ENCODE measurements around the gene ATG5.

ATG5 gene

GRCh38 chr6:106169517-106169916, 156.0 kb downstream of the ATG5 start:
- Histone ChIP-seq H3K4me3 (ENCODE audit: low read depth, low read length) (no peak overlapping the region), H3K27me3 (ENCODE audit: control insufficient read depth, insufficient read depth, low read length) (no peaks in the 10 kb centered on the region), H3K9ac (ENCODE audit: low read depth, low read length) (no peak overlapping the region), H3K9me3 (ENCODE audit: control insufficient read depth, insufficient read depth, low read length) (no peaks in the 10 kb centered on the region), H3K4me1 (ENCODE audit: control insufficient read depth, insufficient read depth, low read length) (peaks cover 6% of the 10 kb centered on the region), H3K36me3 (ENCODE audit: control insufficient read depth, insufficient read depth, low read length) (no peaks in the 10 kb centered on the region)

DNA sequence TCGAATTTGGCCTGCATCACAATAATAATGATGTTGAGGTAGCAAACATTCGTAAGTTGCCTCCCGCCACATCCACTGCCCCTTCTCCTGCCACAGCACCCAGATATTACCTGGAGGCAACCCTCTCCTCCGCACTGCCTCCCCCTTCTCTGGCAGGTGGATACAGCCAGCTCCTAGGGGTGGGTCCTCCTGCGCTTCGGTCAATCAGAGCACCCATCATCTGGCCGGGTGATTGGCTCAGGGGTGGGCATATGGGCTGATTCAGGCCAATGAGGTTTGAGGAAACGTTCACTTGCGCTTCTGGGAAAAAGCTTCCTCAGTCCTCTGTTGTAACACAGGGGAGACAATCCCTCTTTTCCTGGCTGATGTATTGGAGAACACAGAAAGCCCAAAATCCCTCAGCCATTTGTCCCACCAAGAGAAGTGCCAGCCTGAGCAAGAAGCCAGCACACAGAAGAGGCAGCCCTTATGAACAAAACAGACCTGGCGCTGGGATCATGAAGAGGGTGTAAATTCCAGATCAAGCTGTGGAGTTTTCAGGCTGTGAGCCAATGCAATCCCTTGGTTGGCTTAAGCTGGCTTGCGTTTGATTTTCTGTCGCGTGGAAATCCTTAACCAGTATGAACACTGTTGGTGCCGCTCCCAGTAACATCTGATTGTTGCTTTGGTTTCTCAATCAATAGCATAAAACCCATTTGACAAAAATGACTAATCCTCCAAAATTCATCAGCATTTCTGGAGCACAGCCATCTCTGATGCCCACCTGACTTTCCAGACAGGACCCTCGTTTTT, 157.3 kb downstream of the ATG5 start:
- H3K27me3 ChIP-seq (ENCODE audit: control insufficient read depth, insufficient read depth, low read length): no peaks in the 10 kb centered on the region
- peaks cover 6% of the 10 kb centered on the region for H3K4me1 ChIP-seq (ENCODE audit: control insufficient read depth, insufficient read depth, low read length)
- H3K9me3 ChIP-seq (ENCODE audit: control insufficient read depth, insufficient read depth, low read length): no peaks in the 10 kb centered on the region
- no peak overlapping the region for H3K4me3 ChIP-seq (ENCODE audit: low read depth, low read length)
- H3K9ac ChIP-seq (ENCODE audit: low read depth, low read length): no peak overlapping the region
- no peaks in the 10 kb centered on the region for H3K36me3 ChIP-seq (ENCODE audit: control insufficient read depth, insufficient read depth, low read length)

DNA sequence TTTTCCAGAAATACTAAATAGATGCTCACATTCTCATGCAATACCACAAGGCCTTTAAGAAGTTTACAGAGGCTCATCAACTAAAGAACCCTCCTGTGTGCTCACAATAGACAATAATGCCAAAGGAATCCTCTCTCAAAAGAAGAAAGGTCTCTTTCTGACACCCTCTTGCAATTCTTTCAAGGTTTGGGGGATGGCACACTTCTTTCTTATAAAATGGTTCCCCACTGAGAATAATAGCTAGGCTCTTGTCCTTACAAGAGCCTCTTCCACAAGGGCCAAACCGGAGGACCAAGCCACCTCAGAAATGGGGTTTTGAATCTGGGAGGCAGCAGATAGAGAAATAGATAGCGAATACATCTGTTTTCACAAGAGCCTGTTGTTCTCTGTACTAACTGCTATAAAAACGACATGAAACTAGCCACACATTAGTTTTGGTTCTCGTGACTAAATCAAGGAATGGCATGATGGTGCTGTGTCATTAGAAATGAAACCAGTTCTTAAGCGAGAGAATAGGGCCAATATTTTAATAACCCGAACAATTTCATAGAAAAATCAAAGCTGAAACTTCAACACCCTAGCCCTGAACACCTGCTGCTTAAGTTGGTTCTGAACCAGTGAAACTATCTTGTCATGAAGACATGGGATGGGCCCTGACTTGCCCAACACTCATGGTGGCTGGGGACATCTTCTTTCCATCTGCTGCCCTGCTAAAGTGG, 158.3 kb downstream of the ATG5 start:
- Histone ChIP-seq H3K4me1 (ENCODE audit: control insufficient read depth, insufficient read depth, low read length) (peaks cover 6% of the 10 kb centered on the region), H3K27me3 (ENCODE audit: control insufficient read depth, insufficient read depth, low read length) (no peaks in the 10 kb centered on the region), H3K9ac (ENCODE audit: low read depth, low read length) (no peak overlapping the region), H3K9me3 (ENCODE audit: control insufficient read depth, insufficient read depth, low read length) (no peaks in the 10 kb centered on the region), H3K4me3 (ENCODE audit: low read depth, low read length) (no peak overlapping the region), H3K36me3 (ENCODE audit: control insufficient read depth, insufficient read depth, low read length) (no peaks in the 10 kb centered on the region)

- H3K36me3 ChIP-seq (ENCODE audit: control insufficient read depth, insufficient read depth, low read length): no peaks in the 10 kb centered on the region
- H3K9ac ChIP-seq (ENCODE audit: low read depth, low read length): no peak overlapping the region
- H3K27me3 ChIP-seq (ENCODE audit: control insufficient read depth, insufficient read depth, low read length): no peaks in the 10 kb centered on the region
- peaks cover 6% of the 10 kb centered on the region for H3K4me1 ChIP-seq (ENCODE audit: control insufficient read depth, insufficient read depth, low read length)
- no peaks in the 10 kb centered on the region for H3K9me3 ChIP-seq (ENCODE audit: control insufficient read depth, insufficient read depth, low read length)
- H3K4me3 ChIP-seq (ENCODE audit: low read depth, low read length): no peak overlapping the region
Measured at GRCh38 chr6:106165885-106166485, 159.6 kb downstream of the ATG5 start.

GRCh38 chr6:106163966-106164877, 161.3 kb downstream of the ATG5 start:
- no peak overlapping the region for H3K4me3 ChIP-seq (ENCODE audit: low read depth, low read length)
- H3K4me1 ChIP-seq (ENCODE audit: control insufficient read depth, insufficient read depth, low read length): peaks cover 6% of the 10 kb centered on the region
- no peaks in the 10 kb centered on the region for H3K27me3 ChIP-seq (ENCODE audit: control insufficient read depth, insufficient read depth, low read length)
- no peaks in the 10 kb centered on the region for H3K36me3 ChIP-seq (ENCODE audit: control insufficient read depth, insufficient read depth, low read length)
- no peak overlapping the region for H3K9ac ChIP-seq (ENCODE audit: low read depth, low read length)
- no peaks in the 10 kb centered on the region for H3K9me3 ChIP-seq (ENCODE audit: control insufficient read depth, insufficient read depth, low read length)

- Histone ChIP-seq H3K36me3 (ENCODE audit: control insufficient read depth, insufficient read depth, low read length) (no peaks in the 10 kb centered on the region), H3K9me3 (ENCODE audit: control insufficient read depth, insufficient read depth, low read length) (no peaks in the 10 kb centered on the region), H3K27me3 (ENCODE audit: control insufficient read depth, insufficient read depth, low read length) (no peaks in the 10 kb centered on the region), H3K9ac (ENCODE audit: low read depth, low read length) (no peak overlapping the region), H3K4me1 (ENCODE audit: control insufficient read depth, insufficient read depth, low read length) (peaks cover 6% of the 10 kb centered on the region), H3K4me3 (ENCODE audit: low read depth, low read length) (no peak overlapping the region)
Measured at GRCh38 chr6:106163446-106163965, 162.1 kb downstream of the ATG5 start.

- H3K36me3 ChIP-seq (ENCODE audit: control insufficient read depth, insufficient read depth, low read length): no peaks in the 10 kb centered on the region
- no peak overlapping the region for H3K9ac ChIP-seq (ENCODE audit: low read depth, low read length)
- no peaks in the 10 kb centered on the region for H3K9me3 ChIP-seq (ENCODE audit: control insufficient read depth, insufficient read depth, low read length)
- no peak overlapping the region for H3K4me3 ChIP-seq (ENCODE audit: low read depth, low read length)
- peaks cover 6% of the 10 kb centered on the region for H3K4me1 ChIP-seq (ENCODE audit: control insufficient read depth, insufficient read depth, low read length)
- no peaks in the 10 kb centered on the region for H3K27me3 ChIP-seq (ENCODE audit: control insufficient read depth, insufficient read depth, low read length)
Measured at GRCh38 chr6:106162921-106163320, 162.6 kb downstream of the ATG5 start.

DNA sequence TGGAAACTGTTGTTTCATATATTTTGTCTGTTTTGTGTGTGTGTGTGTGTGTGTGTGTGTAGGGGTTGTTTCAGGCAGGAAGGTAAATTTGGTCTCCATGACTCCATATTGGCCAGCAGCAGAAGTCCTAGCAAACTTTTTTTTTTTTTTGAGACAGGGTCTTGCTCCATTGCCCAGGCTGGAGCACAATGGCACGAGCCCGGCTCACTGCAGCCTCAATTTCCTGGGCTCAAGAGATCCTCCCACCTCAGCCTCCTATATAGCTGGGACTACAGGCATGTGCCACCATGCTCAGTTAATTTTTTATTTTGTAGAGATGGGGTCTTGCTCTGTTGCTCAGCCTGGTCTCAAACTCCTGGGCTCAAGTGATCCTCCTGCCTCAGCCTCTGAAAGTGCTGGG, 163.7 kb downstream of the ATG5 start:
- no peak overlapping the region for H3K9ac ChIP-seq (ENCODE audit: low read depth, low read length)
- H3K9me3 ChIP-seq (ENCODE audit: control insufficient read depth, insufficient read depth, low read length): no peaks in the 10 kb centered on the region
- no peaks in the 10 kb centered on the region for H3K36me3 ChIP-seq (ENCODE audit: control insufficient read depth, insufficient read depth, low read length)

DNA sequence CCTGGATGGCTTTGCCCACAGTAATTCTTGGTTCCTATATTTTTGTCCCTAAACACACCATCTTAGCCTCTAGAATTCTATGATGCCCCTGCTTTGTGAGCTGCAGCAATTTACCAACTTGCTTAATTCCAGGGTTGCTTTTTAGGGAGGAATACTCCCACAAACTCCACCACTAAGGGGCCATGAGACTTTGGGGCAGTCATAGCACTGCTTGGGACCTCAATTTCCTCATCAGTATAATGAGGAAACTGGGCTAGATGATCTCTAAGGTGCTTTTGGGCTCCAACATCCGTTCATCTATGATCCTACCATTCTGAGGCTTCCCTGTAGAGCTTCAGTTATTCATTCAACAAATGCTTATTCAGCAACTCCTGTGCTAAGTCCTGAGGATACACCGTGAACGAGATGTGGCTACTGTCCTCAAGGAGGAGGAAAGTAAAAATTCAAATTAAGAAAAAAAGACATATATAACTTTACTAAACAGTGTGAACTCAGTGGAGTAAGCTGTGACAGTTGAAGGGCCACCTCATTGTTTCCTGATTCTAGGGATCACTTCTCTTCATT, 164.2 kb downstream of the ATG5 start:
- no peaks in the 10 kb centered on the region for H3K9me3 ChIP-seq (ENCODE audit: control insufficient read depth, insufficient read depth, low read length)
- no peaks in the 10 kb centered on the region for H3K27me3 ChIP-seq (ENCODE audit: control insufficient read depth, insufficient read depth, low read length)
- H3K4me3 ChIP-seq (ENCODE audit: low read depth, low read length): no peak overlapping the region
- no peaks in the 10 kb centered on the region for H3K36me3 ChIP-seq (ENCODE audit: control insufficient read depth, insufficient read depth, low read length)
- no peaks in the 10 kb centered on the region for H3K4me1 ChIP-seq (ENCODE audit: control insufficient read depth, insufficient read depth, low read length)
- H3K9ac ChIP-seq (ENCODE audit: low read depth, low read length): no peak overlapping the region

More for the DNA sequence above, 163.7 kb downstream of the ATG5 start:
- Histone ChIP-seq H3K27me3 (ENCODE audit: control insufficient read depth, insufficient read depth, low read length) (no peaks in the 10 kb centered on the region), H3K4me1 (ENCODE audit: control insufficient read depth, insufficient read depth, low read length) (peaks cover 2% of the 10 kb centered on the region), H3K4me3 (ENCODE audit: low read depth, low read length) (no peak overlapping the region)

DNA sequence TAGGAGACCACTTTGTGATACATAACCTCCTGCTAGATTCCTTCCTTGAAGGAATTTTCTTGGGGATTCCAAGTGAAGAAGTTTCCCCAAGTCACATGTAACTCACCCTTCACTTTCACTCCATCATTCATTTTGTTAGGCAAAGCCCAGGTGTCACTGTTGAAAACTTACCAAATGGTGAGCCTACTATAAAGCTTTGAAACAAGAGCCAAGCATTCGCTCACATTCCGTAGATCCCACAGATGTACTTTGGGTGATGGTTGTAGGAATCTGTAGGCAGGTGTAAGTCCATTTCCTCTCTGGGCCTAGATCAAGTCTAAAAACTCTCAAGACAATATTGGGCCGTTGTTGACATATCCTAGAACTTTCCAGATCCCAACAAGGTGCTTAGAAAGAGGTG, 165.4 kb downstream of the ATG5 start:
- H3K36me3 ChIP-seq (ENCODE audit: control insufficient read depth, insufficient read depth, low read length): no peaks in the 10 kb centered on the region
- H3K9ac ChIP-seq (ENCODE audit: low read depth, low read length): no peak overlapping the region
- H3K4me3 ChIP-seq (ENCODE audit: low read depth, low read length): no peak overlapping the region
- H3K9me3 ChIP-seq (ENCODE audit: control insufficient read depth, insufficient read depth, low read length): no peaks in the 10 kb centered on the region
- no peaks in the 10 kb centered on the region for H3K27me3 ChIP-seq (ENCODE audit: control insufficient read depth, insufficient read depth, low read length)
- no peaks in the 10 kb centered on the region for H3K4me1 ChIP-seq (ENCODE audit: control insufficient read depth, insufficient read depth, low read length)

DNA sequence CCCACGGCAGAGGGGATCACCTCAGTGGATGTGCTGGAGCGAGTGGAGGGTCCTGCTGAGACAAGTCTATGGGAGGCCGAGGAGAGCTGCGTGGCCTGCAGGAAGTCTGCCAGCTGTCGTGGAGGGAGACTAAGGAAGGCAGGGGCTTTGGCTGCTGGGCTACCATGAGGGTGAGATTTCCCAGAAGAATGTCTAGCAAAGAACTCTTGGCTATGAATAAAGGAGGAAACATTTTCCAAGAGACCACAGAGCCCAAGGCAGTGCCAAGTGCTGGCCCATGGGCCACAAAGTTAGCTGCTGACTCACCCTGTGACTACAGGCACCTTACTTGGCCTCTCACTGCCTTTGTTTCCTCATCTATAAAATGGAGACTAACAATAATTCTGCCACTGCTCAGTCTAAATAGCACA, 166.0 kb downstream of the ATG5 start:
- peaks cover 4% of the 10 kb centered on the region for H3K4me1 ChIP-seq (ENCODE audit: control insufficient read depth, insufficient read depth, low read length)
- H3K27me3 ChIP-seq (ENCODE audit: control insufficient read depth, insufficient read depth, low read length): no peaks in the 10 kb centered on the region
- H3K9ac ChIP-seq (ENCODE audit: low read depth, low read length): no peak overlapping the region
- H3K36me3 ChIP-seq (ENCODE audit: control insufficient read depth, insufficient read depth, low read length): no peaks in the 10 kb centered on the region
- H3K4me3 ChIP-seq (ENCODE audit: low read depth, low read length): no peak overlapping the region
- H3K9me3 ChIP-seq (ENCODE audit: control insufficient read depth, insufficient read depth, low read length): no peaks in the 10 kb centered on the region

Data from iPS-15b (cell line).